Colon (tissue), 2 donors: Measurements from ENCODE around the gene LTBP1.
"Not testable (repeated sequence)": the region's sequence is repeated elsewhere in the genome, so short reads cannot be mapped to it uniquely, and the experiment has no call there.

Experiments used
- FAIRE-seq: peaks from 2 replicates; lab custom pipeline; 2012; peaks lifted over from hg19 to GRCh38; lab: Jason Lieb, UNC
- donor health status: control.
- donor health status: control.

LTBP1 gene

DNA sequence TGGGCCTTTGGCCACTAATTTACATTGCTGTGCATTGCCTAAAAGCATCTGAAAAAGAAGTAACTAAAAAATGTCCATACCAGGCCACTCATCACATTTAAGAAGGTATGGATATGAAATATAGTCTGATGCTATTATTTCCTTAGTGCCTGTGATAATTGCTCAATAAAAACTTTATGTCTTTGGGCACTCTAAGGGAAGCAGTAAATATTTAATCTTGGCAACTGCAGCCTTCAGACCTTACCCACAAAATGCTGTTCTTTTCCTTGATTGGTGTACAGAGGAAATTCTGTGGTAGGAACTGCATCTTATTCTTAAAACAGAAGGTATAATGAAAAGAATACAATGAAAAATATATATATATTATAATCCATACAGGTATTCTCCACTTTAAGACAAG lies 403.9 kb downstream of the LTBP1 start:
- no peak for FAIRE-seq

DNA sequence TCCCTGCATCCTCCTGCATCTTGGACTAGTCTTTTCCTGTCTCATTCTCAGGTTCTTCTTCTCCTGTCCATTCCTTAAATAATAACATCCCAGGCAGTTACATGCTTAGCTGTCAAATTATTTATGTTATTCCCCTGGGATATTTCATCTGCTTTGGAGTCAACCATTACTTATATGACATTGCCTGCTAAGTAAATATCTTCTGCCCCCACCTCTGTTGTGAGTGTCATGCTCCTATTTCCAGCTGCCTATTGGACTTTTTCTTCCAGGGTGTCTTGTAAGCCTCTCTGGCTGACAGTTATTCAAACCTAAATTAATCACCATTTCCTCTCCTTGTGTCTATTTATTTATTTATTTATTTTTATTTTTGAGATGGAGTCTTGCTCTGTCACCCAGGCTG lies 405.0 kb downstream of the LTBP1 start:
- FAIRE-seq, result no peak

DNA sequence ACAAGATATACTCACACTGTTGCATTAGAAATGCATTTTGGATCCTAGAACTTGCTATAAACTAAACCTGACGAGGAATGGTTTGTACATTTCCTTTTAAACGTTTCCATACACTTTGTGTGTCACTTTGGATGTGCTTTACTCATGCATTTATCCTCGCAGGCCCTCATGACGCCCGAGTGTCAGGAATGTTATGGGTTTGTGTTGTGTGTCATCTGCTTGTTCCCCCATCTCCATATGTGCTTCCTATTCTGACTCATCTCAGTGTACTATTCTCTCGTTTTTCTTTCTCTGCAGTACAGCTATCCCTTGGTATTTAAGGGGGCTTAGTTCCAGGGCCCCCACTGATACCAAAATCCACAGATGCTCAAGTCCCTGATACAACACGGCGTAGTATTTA lies 408.2 kb downstream of the LTBP1 start:
- FAIRE-seq, result no peak

DNA sequence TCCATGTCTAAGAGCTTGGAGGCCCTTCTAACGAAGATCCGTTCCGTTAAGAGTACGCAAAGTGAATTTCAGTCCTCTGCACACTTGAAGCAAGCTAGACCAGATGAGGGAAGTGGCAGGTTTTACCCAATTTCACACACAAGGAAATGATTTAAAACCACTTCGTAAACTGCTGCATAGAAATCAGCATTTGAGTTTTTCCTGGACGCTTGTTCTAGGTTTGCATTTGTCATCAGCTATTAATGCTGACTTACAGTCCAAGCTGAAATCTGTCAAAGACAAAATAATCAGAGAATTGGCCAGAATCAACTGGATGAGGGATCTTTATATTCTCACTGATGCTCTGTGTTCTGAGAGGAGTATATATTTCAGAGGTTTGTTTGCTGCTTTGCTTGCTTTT lies 412.1 kb downstream of the LTBP1 start:
- FAIRE-seq, result no peak

DNA sequence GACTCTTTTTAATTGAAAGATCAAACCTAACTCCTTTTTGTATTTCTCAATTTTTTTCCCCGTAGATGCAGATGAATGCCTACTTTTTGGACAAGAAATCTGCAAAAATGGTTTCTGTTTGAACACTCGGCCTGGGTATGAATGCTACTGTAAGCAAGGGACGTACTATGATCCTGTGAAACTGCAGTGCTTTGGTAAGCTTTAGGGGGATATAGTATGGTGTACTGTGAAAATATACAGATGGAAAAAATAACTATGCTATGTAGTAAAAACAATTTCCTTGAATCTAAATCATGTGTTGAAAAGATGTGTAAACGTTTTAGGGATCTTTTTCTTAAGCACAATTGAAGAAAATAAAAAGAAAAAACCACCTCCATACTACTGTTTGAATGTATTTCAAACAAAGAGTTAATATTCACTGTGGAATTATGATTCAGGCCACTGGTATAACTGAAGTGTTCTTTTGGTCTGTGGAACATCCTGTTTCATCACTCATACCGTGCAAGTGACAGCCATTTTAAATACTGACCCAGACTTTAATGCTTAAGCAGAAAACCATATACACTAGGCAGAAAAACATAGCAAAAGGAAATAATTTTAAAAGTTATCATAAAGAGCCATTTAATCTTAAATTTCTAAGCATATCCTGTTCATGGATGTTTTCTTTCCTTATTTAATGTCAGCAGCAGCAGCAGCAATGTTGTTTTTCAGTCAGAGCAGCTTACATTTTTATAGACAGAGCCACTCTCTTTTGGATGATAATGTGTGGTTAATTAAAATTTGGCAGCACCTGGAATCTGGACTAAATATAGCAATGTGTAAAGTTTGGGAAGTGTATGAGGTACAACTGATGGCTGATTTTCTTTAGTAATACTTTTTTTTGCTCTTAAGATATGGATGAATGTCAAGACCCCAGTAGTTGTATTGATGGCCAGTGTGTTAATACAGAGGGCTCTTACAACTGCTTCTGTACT lies 416.9 kb downstream of the LTBP1 start:
- FAIRE-seq, result no peak

DNA sequence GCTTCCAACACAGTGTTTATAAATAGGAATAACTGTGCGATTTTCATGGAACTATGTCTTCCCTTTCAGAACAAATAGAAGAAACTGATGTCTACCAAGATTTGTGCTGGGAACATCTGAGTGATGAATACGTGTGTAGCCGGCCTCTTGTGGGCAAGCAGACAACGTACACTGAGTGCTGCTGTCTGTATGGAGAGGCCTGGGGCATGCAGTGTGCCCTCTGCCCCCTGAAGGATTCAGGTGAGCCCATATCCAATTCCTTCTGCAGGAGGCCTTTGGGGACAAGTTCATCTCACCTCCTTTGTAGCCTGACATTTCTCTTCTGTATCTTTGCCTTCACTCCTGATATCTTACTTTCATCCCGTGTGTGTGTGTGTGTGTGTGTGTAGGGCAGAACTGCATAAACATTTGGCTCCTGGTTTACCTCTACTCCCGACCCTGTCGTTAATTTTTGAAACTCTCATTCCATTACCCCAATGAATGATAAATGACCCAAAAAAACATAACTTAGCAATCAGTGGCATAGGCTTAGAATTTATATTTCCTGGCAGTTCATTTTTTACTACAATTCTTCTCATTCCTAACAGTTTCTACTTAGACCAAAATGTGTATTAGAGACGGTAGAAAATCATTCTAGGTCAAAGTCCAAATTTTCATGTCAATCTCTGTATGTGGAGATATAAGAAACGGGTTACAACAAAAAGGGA lies 418.7 kb downstream of the LTBP1 start:
- no peak for FAIRE-seq

DNA sequence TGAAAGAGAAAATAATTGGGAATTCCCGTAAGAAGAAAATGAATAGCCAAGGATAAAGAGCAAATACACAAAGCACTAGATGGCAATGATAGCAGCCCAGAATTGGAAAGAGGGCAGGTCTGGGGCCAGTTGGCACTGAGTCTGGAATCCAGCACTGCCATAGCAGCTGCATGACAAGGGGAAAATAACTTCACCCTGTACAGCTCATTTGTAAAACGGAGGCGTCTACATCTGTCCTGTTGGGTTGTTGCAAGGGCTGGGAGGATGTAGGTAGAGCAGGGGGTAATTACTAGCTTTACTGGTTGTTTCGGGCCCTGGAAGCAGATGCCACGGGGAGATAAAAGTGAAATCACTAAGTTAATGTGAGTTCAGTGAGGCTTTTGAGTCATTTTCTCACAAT lies 419.7 kb downstream of the LTBP1 start:
- FAIRE-seq, result no peak

DNA sequence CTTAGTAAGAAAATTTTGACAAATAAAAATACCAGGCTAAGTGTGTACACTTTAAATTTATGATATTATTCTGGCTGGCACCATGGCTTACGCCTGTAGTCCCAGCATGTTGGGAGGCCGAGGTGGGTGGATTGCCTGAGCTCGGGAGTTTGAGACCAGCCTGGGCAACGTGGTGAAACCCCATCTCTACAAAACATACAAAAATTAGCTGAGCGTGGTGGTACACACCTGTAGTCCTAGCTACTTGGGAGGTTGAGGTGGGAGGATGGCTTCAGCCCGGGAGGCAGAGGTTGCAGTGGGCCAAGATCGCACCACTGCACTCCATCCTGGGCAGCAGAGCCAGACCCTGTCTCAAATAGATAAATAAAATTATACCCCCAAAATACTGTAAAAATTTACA lies 421.8 kb downstream of the LTBP1 start:
- FAIRE-seq, result not testable (repeated sequence)

DNA sequence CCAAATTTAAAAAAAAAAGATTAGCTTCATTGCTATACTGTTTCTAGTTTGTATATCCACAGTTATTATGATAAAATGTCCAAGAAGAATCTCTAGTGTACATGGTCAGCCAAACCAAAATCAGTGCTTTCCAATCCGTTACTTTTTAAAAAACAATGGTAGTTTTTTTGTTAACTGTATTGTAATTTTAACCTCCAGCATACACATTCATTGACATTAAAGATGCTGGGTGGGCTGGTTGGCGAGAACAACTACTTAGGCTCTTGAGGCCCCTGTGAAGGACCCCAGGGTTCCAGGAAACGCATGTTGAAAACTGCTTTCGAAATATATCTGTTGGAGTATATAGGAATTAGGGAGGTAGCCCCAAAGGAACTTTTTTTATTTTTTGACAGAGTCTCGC lies 422.4 kb downstream of the LTBP1 start:
- FAIRE-seq, result no peak

DNA sequence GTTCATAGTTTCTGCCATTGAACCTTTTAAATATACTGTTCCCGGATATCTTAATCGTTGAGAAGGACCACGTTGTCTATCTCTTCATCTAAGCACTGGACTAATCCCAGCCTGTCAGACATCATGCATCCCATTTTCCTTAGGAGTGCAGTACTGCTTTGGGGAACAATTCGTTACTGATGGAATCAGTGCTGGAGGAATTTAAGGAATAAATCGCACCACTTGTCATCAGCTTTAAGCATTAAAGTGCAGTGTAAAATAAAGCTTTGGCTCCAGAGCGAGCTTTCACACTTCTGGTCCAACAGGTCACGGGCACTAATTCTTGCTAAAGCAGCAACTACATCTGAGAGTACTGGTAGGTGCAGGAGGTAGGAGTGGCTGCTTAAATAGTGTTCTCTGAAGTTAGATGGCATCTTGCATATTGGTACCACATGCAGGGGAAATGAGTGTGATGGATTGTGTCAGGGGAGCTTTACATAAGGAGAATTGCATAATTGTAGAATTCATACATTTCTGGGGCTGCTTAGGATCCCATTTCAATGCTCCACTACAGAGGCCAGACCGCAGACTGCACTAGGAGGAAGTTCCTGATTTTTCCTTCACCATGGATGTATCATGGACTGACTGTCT lies 424.0 kb downstream of the LTBP1 start:
- FAIRE-seq, result no peak

DNA sequence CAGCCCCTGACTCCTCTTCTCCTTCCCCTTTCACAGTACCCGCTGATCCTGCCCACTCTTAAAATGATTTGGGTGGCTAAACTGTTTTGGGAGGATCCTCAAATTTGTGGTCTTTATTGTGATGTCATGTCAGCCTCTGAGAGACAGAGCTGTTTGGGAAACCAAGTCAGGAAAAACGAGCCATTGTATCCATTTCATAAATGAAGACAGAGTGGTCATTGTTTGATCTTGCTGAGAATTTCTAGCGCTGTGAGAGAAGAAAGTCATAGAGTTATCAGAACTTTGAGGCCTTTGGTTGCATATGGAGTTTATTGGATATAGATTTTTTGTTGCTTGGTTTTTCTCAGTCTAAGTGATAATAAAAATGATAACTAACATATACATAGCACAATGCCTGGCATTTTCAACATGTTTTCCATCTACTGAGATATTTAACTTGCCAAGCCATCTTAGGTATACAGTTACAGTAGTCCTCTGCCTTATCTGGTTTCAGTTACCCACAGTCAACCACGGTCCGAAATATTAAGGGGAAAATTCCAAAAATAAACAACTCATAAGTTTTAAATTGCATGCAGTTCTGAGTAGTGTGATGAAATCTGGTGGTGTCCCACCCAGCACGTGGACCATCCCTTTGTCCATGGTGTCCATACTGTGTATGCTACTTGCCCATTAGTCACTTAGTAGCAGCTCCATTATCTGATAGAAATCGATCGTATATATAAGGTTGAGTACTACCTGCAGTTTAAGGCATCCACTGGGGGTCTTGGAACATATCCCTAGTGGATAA lies 424.7 kb downstream of the LTBP1 start:
- no peak for FAIRE-seq

DNA sequence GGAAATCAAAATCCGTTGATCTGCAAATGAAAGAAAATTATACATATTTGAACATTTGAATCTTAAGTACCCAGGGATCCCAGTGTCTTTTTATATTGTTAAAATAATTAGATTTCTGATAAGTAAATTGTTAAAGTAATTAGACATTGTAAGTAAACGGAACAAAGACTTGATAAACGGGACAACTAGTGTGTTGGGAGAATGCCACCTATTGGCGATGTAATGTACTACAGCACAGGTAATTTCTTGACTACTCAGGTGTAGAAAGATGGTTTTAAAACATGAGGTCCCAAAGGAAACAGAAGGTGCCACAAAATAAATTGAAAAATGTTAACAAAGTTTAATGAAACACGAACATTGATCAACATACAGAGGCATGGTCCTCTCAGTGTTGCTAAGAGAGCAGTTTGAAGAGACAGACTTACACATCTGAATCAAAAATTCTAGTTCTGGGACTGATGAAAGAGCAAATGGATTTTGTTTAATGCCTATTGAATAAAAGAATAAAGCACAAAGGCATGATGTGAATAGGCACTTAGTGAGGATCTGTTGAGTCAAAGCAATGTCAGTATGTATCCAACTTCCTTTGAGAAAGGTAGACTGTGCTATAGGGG lies 426.3 kb downstream of the LTBP1 start:
- peak; percentile 14 for FAIRE-seq

DNA sequence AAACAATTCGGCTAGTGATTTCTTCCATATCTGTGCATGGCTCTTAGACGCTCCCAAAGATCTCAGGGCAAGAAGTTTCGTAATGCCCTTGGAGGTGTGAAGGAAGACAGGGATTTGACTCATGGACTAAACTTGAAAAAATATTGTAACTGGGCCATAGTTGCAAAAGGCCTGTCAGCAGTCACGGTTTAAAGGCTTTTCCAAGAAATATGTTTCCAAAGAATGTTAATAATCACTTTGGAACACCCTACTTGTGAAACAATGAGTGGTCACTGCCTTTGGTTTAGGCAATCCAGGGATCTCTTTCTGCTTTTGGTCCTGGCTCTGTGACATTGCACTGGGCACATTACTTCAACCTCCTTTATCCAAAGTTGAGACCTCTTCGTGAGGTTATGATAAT lies 427.2 kb downstream of the LTBP1 start:
- no peak for FAIRE-seq

DNA sequence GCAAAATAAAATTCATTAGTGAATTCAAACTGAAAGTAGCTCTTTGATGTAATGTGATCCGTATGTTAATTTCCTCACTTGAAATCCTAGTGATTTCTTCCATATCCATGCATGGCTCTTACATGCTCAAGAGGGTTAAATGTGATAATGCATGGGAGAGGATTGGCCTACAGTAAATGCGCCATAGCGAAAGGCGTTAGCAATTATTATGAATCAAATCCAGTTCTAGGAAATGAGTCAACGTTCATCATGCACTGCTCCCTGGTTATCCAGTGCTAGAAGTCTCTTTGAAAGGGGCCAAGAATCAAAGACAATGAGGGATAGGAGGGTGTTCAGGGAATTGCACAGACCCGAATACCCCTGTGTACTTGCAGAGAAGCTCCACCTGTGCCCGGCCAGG lies 428.3 kb downstream of the LTBP1 start:
- FAIRE-seq, result no peak

DNA sequence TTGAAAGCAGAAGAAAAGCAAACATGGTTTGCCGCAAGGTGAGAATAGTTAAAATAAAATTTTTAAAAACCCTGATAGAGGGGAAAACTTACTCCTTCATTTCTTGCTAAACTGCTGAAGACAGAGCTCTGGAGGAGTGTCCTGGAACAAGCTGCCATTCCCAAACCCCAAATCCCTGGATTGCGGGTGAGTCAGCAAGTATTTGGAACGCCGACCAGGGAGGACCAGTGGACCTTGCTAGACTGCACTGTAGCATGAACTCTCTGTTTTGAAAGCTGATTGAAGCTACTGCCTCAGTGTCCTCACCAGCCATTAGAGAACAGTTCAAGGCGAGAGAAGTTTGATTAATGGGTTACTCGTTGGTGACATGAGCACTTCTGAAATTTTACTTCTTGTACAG lies 430.3 kb downstream of the LTBP1 start:
- FAIRE-seq, result no peak

DNA sequence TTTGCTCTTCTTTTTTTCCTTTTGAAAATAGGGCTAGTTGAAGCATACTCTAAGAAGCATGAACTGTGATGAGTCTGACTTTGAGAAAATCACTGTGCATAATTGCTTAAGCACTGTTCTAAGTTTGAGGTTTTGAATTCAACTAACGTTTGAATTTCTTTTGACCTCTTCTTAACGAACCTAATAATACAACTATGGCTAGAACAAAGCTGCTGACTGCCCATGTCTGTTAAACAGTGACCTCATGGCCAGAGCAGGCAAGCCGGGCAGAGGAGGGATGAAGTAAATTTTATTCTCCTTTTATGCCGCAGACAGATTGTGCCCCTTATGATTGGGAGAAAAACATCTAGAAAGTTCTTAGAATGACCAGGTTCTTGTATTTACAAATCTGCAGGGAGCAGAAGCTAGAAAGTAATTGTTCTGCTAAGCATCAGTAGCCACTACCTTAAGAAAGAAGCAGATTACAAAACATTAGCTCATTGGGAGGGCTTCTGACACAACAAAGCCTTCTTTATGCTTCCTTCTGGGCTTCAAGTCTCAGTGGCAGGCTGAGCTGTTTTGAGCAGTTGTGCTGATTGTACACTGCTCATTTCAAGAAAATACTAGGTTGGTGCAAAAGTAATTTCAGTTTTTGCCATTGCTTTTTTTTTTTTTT lies 431.9 kb downstream of the LTBP1 start:
- FAIRE-seq, result no peak

DNA sequence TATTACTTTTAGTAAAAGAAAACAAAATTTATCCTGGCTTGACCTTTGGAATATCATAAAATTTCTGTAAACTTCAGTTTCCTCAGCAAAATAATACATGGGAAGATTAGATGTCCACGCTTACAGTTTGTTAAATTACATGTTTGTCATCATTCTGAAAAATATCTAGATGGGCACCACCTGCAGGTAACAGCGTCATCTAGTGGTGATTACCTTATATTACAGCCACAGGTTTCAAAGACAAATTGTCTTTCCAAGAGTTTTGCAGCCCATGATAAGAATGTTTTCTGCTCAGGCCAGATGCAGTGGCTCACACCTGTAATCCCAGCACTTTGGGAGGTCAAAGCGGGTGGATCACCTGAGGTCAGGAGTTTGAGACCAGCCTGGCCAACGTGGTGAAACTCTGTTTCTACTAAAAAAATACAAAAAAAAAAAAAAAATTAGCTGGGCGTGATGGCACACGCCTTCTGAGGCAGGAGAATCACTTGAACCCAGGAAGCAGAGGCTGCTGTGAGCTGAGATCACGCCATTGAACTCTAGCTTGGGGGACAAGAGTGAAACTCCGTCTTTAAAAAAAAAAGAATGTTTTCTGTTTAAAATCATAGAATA lies 433.4 kb downstream of the LTBP1 start:
- no peak for FAIRE-seq

DNA sequence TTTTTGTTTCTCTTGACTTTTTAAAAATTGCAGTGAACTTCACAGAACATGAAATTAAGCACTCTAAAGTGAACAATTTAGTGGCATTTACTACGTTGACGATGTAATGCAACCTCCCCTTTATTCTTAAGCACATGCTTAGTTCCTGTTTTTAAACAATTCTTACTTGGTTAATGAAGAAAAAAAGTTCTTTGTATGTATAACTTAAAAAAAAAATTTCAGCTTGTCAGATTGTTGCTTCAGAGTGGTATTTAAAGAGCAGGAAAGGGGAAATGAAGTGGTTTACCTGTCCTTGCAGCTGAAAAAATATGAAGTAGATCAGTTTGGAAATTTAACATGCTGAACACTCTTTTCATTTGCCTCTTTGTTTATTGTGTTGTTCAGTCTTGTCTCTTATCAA lies 434.0 kb downstream of the LTBP1 start:
- no peak for FAIRE-seq

DNA sequence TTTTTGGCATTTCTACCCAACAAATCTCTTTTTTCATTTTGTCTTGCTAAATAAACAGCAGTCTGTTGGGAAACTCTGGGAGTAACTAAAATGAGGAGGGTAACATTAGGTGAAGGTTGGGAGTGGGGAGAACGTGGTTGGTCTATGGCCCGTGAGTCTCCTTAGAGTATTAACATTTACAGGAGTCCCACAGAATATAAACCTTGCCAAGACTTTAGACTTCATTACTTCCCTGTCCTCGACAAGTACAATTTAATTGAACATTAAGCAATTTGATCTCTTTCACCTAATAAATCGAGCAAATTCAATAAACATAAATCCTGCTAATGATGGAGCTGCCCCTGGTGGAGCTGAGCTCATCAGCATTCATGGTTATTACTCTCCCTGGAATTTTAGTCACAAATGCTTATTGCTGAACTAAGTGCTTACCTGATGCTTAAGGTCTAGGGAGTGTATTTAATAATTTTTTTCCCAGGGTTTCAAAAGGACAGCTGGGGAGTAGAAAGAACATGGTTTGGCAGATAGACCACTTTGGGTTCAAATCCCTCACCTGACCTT lies 434.6 kb downstream of the LTBP1 start:
- no peak for FAIRE-seq

DNA sequence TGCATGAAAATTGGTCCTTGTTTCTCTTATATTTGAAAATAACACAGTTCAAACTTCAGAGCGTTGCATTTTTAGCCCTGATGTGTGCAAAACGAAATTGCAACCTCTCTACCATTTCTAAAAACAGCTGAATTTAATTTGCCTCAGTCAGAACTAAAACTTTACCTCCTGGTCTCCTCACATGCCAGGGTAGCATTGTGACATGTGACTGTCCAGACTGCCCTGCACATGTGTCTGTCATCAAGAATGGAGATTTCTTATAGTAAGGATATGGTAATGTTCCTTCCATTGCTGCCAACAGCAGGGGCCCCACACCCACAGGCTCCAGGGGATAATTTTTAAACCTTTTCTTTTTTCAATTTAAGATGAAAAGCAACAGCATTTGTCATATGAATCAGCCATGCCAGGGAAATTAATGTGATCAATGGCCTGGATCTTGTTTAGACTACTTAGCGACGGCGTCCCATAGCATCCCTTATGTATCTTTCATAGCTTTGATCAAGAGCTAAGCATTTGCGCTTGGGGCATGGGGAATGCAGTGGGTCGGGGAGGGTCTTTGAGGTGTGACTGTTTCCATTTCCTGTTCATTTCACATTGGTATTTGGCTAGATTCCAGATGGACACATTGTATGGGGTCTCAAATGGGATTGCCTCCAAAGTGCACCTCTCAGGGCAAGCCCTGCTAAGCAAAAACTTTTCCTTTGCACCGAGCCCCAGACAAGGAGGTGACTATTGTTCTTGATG lies 437.3 kb downstream of the LTBP1 start:
- no peak for FAIRE-seq
